Measurements from ENCODE around the gene MVK. TPM values are rescaled to one million over a fixed set of nuclear protein-coding genes. Genes with fewer than 3 reads are reported as not detected.

The MVK gene
- total RNA-seq, 2 donors from 2014 or later: 12.8 to 22.6 TPM

GRCh38 chr12:109560867-109561710 is 12.5 kb upstream of the MVK start:
- Mint-ChIP-seq H3K9me3 (peaks cover 4% of the 10 kb centered on the region), H3K27ac (no peak overlapping the region), H3K36me3 (ENCODE audit: low read depth) (peaks cover 11% of the 10 kb centered on the region), H3K4me1 (no peaks in the 10 kb centered on the region), H3K4me3 (no peak overlapping the region), H3K27me3 (ENCODE audit: insufficient read depth) (no peaks in the 10 kb centered on the region)
- peak; percentile 47 for DNase-seq
- whole genome bisulfite sequencing, 2 experiments (ENCODE audit: insufficient coverage in 1 of 2, insufficient read length in 1 of 2): 90 to 92% methylated on average over 19 to 30 of the region's 30 CpGs
- Histone ChIP-seq H3K27ac (ENCODE audit: low read depth, low read length) (no peak overlapping the region), H3K4me3 (ENCODE audit: low read length) (no peak overlapping the region), H3K4me1 (ENCODE audit: control insufficient read depth, insufficient read depth, low read length) (no peaks in the 10 kb centered on the region), H3K9ac (ENCODE audit: extremely low read depth, low read length, poor library complexity, severe bottlenecking) (no peak overlapping the region), H3K36me3 (ENCODE audit: control insufficient read depth, insufficient read depth, low read length) (peaks cover 6% of the 10 kb centered on the region), H3K27me3 (ENCODE audit: control insufficient read depth, insufficient read depth, low read length, poor library complexity, severe bottlenecking) (no peaks in the 10 kb centered on the region), H3K9me3 (ENCODE audit: control insufficient read depth, low read length) (no peaks in the 10 kb centered on the region)
- no peak for TF ChIP-seq CTCF (conservative IDR thresholded peaks at IDR 0.05)

DNA sequence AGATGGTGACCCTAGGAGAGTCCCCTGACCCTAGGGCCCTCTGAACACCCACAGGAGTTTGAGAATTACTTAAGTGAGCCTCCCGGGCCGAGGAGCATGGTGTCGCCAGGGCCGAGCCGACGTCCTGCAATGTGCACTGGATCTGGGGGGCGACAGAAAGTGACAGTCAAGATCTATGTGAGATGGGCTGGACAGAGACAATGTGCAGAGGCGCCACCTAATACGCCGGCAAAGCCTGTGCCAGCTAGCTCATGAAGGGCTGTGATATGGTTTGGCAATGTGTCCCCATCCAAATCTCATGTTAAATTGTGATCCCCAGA is 11.9 kb upstream of the MVK start:
- no peak overlapping the region for H3K4me3 ChIP-seq (ENCODE audit: low read length)
- no peaks in the 10 kb centered on the region for H3K9me3 ChIP-seq (ENCODE audit: control insufficient read depth, low read length)
- no peak overlapping the region for H3K27ac ChIP-seq (ENCODE audit: low read depth, low read length)
- no peaks in the 10 kb centered on the region for H3K4me1 ChIP-seq (ENCODE audit: control insufficient read depth, insufficient read depth, low read length)
- DNase-seq: no peak
- H3K9ac ChIP-seq (ENCODE audit: extremely low read depth, low read length, poor library complexity, severe bottlenecking): no peak overlapping the region
- Mint-ChIP-seq H3K27ac (no peak overlapping the region), H3K27me3 (ENCODE audit: insufficient read depth) (no peaks in the 10 kb centered on the region), H3K36me3 (ENCODE audit: low read depth) (peaks cover 13% of the 10 kb centered on the region), H3K4me3 (no peak overlapping the region), H3K4me1 (no peaks in the 10 kb centered on the region), H3K9me3 (peaks cover 4% of the 10 kb centered on the region)
- H3K36me3 ChIP-seq (ENCODE audit: control insufficient read depth, insufficient read depth, low read length): peaks cover 6% of the 10 kb centered on the region
- H3K27me3 ChIP-seq (ENCODE audit: control insufficient read depth, insufficient read depth, low read length, poor library complexity, severe bottlenecking): no peaks in the 10 kb centered on the region
- no peak for TF ChIP-seq CTCF (conservative IDR thresholded peaks at IDR 0.05)
- 97 to 98% methylated on average over 10 of the region's 10 CpGs for WGBS, 2 experiments (ENCODE audit: insufficient coverage in 1 of 2, insufficient read length in 1 of 2)

DNA sequence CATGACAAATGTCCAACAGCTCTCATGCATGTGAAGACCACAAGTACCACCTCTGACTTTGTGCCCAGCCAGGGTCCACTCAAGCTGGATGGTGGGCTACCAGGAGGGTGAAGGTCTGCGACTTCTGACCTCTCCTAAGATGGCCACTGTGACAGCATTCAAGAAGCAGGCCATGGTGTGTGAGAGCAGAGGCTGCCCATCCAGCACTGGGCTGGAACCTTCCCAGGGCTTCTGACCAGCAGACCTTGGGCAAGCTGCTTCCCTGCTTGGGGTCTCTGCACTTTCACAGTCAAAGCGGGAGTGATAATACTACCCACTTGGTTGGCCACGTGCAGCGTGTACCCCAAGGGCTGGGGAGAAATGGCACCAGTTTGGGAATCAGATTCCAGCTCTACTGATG is 10.7 kb upstream of the MVK start:
- WGBS, 2 experiments (ENCODE audit: insufficient coverage in 1 of 2, insufficient read length in 1 of 2): 85 to 91% methylated on average over 3 to 4 of the region's 4 CpGs
- peaks cover 4% of the 10 kb centered on the region for H3K9me3 Mint-ChIP-seq
- Histone ChIP-seq H3K4me1 (ENCODE audit: control insufficient read depth, insufficient read depth, low read length) (no peaks in the 10 kb centered on the region), H3K9me3 (ENCODE audit: control insufficient read depth, low read length) (no peaks in the 10 kb centered on the region), H3K27ac (ENCODE audit: low read depth, low read length) (no peak overlapping the region), H3K36me3 (ENCODE audit: control insufficient read depth, insufficient read depth, low read length) (peaks cover 6% of the 10 kb centered on the region), H3K9ac (ENCODE audit: extremely low read depth, low read length, poor library complexity, severe bottlenecking) (no peak overlapping the region), H3K27me3 (ENCODE audit: control insufficient read depth, insufficient read depth, low read length, poor library complexity, severe bottlenecking) (no peaks in the 10 kb centered on the region), H3K4me3 (ENCODE audit: low read length) (no peak overlapping the region)
- no peak overlapping the region for H3K27ac Mint-ChIP-seq
- no peak overlapping the region for H3K4me3 Mint-ChIP-seq
- no peaks in the 10 kb centered on the region for H3K4me1 Mint-ChIP-seq
- TF ChIP-seq CTCF (conservative IDR thresholded peaks at IDR 0.05): no peak
- DNase-seq: no peak
- no peaks in the 10 kb centered on the region for H3K27me3 Mint-ChIP-seq (ENCODE audit: insufficient read depth)
- peaks cover 20% of the 10 kb centered on the region for H3K36me3 Mint-ChIP-seq (ENCODE audit: low read depth)

All from endodermal cell (in vitro differentiated cells).